DND-41 (cell line): ENCODE results near the gene SLC23A2.

Source experiments
- CTCF ChIP-seq: IDR thresholded peaks from 2 replicates; pipeline ENCODE4 v1.5.1; 2012; ENCODE audit warnings: borderline replicate concordance, low read length, moderate library complexity, mild to moderate bottlenecking; ENCODE audit not compliant: poor library complexity, severe bottlenecking; ENCODE audit errors: extremely low read depth
- EZH2 ChIP-seq: IDR thresholded peaks from 3 replicates; pipeline ENCODE4 v1.6.1; 2012; ENCODE audit warnings: borderline replicate concordance, low read depth, mild to moderate bottlenecking, moderate library complexity, low read length, inconsistent platforms; ENCODE audit not compliant: severe bottlenecking

GRCh38 chr20:4811257-4811656 lies 190.1 kb downstream of the SLC23A2 start:
- TF ChIP-seq EZH2: no peak
- no peak for TF ChIP-seq CTCF
